H7 (cell line): Measurements from ENCODE around the gene CBX4. TPM values are rescaled to one million over a fixed set of nuclear protein-coding genes. Genes with fewer than 3 reads are reported as not detected.

Experiments
- DNase-seq: peaks from one replicate; pipeline ENCODE4 v3.0.0; 2012
- H3K27me3 ChIP-seq: 2 replicates; pipeline ENCODE4 v1.6.0; 2011; ENCODE audit warnings: mild to moderate bottlenecking, low read length; ENCODE audit not compliant: control insufficient read depth, insufficient read depth
- H3K36me3 ChIP-seq: replicated peaks from 2 replicates; pipeline ENCODE4 v1.5.1; 2011; ENCODE audit warnings: low read length; ENCODE audit not compliant: control insufficient read depth, insufficient read depth
- H3K4me3 ChIP-seq: 2 replicates; pipeline ENCODE4 v1.5.1; 2011; ENCODE audit warnings: low read depth, mild to moderate bottlenecking, control low read depth, low read length, moderate library complexity; ENCODE audit not compliant: insufficient read depth
- total RNA-seq: library from RNA; depleted of rRNA; stranded (reverse); fragments of >200 nt; shearing (Covaris generic); gene quantifications from 2 replicates; pipeline ENCODE4 v1.2.3, GENCODE V29; 2014

CBX4 gene
- total RNA-seq, 1 experiment from 2014 or later = 6.4 TPM

DNA sequence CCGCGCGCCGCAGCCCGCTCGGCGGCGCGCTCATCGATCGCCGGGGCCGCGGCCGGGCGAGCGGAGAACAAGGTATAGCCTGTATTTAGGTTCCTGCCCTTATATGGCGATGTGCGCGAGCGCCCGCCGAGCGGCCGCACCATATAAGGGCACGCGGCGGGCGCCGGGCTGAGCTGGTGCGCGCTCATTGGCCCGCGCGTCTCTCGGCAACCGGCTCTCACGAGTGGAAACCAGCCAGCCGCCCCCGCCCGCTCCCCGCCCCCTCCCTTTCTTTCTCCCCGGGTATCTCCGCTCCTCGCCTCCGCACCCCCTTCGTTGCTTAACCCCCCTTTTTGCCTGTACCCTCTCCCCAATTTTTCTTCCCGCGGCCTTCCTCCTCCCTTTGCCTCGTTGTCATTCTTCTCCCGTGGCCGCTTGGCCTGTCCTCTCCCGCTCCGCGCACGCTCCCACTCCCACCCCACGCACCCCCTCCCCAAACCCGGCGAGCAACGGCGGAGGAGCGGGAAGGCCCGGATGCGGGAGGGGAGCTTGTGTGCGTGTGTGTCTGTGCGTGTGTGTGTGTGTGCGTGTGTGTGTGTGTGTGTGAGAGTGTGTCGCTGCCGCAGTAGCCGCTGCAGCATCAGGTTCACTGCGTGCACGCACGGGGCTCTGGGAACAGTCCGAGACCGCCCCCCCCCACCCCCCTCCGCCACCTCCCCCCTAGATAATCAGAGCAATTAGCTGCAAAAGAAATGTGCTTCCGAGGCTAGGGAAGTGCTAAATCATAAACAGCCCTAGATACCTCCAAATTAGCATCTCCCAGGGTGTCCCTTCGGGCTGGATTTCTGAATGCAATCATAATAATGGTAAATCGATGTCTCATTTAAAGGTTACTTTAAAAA, 28.9 kb downstream of the CBX4 start:
- Histone ChIP-seq H3K27me3 (peaks cover 94% of the 10 kb centered on the region), H3K36me3 (no peaks in the 10 kb centered on the region), H3K4me3 (peak overlapping the region; percentile 26; the same call in 1 of the 2 replicates)
- peak; percentile 98 for DNase-seq

DNA sequence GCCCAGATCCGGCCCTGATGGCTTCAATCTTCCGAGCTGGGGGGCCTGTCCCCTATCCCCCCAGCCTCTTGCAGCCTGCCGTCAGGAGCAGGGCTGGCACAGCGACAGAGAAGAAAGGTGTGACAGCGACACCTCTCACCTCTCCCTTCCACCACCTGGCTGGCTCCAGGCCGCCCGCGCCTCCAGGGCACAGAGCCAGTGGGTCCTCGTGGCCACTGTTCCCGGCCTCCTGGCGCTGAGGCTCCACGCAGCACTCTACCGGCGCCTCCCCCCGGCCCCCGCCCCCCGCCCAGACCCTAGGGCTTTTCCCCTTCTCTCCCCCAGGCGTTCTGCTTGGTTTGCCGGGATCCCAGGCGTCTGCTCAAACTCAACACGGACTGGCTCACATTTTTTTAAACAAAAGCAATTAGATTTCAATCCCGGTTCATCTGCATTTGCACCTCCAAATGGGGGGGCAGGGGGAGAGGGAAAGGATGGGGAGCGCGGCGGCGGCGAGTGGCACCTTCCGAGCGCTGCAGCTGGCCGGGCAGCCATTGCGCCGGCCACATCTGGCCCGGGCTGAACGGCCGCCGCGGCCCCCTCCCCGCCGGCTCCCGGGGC, 29.6 kb downstream of the CBX4 start:
- peaks cover 94% of the 10 kb centered on the region for H3K27me3 ChIP-seq
- peak overlapping the region; percentile 10; the same call in 1 of the 2 replicates for H3K4me3 ChIP-seq
- H3K36me3 ChIP-seq = no peaks in the 10 kb centered on the region
- peak; percentile 74 for DNase-seq

- H3K4me3 ChIP-seq = no peak overlapping the region
- peak; percentile 82 for DNase-seq
- peaks cover 94% of the 10 kb centered on the region for H3K27me3 ChIP-seq
- no peaks in the 10 kb centered on the region for H3K36me3 ChIP-seq
These were observed 30.3 kb downstream of the CBX4 start for GRCh38 chr17:79808763-79809529.

DNA sequence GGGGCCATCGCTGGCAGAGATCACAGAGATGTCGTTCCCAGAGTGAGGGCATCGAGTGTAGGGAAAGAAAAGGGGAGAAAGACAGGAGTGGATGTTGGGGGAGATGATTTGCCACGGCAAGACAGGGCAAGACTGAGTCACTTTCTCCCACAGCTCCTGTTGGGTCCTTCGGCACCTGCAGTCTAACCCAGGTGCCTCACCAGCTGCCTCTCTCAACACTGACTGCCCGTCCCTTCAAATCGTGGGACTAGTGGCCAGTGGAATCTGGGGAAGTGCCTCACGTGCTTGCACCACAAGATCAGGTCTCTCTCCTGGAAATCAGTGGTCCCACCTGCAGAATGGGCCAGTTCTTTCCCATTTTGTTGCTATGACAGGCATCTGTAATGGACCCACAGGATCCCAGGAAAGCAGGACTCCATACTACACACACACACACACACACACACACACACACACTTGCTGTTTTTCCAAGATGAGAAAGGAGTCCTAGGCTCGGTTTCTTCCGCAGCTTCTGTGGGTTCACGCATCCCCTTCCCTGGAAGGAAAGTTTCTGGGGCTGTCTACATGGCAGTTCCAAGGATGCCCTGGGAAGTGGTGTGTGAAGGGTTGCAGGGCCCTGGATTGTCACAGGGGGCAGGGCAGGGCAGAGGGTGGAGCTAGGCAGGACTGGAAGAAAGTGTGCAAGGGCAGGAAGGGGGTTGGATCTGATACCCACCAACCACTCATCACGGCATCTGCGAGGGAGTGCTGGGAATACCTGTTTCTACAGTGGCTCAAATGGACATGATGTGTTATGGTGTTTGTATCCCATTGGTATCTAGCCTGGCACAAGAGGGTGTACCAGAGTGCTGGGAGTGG, 32.1 kb downstream of the CBX4 start:
- no peak overlapping the region for H3K4me3 ChIP-seq
- no peaks in the 10 kb centered on the region for H3K36me3 ChIP-seq
- no peak for DNase-seq
- H3K27me3 ChIP-seq = peaks cover 96% of the 10 kb centered on the region

DNA sequence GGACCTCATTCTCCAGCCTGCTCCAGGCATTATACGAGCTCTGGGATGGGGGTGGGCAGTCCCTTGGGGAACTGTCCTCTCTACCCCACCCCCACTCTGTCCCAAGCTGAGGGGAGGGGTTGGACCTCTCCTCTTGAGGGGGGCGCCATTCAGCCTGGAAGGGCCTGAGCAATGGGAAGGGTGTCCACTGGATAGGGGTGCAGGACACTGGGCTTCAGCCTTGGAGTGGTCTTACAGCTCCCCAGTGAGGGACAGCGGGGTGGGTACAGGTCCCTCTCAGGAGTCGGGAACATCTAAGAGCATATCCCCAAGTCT, 32.8 kb downstream of the CBX4 start:
- DNase-seq = no peak
- peaks cover 96% of the 10 kb centered on the region for H3K27me3 ChIP-seq
- no peaks in the 10 kb centered on the region for H3K36me3 ChIP-seq
- H3K4me3 ChIP-seq = no peak overlapping the region

- Histone ChIP-seq H3K4me3 (no peak overlapping the region), H3K36me3 (no peaks in the 10 kb centered on the region), H3K27me3 (peaks cover 98% of the 10 kb centered on the region)
- DNase-seq = no peak
These were observed 34.2 kb downstream of the CBX4 start for GRCh38 chr17:79804856-79805696.

GRCh38 chr17:79803997-79804855, 35.0 kb downstream of the CBX4 start:
- peaks cover 100% of the 10 kb centered on the region for H3K27me3 ChIP-seq
- peak; percentile 73 for DNase-seq
- H3K36me3 ChIP-seq = no peaks in the 10 kb centered on the region
- H3K4me3 ChIP-seq = no peak overlapping the region

- peak; percentile 60 for DNase-seq
- Histone ChIP-seq H3K36me3 (no peaks in the 10 kb centered on the region), H3K27me3 (peaks cover 100% of the 10 kb centered on the region), H3K4me3 (no peak overlapping the region)
These were observed 35.7 kb downstream of the CBX4 start for GRCh38 chr17:79803421-79803996.

- DNase-seq = peak; percentile 73
- Histone ChIP-seq H3K4me3 (no peak overlapping the region), H3K27me3 (peaks cover 100% of the 10 kb centered on the region)
These were observed 36.4 kb downstream of the CBX4 start for GRCh38 chr17:79802736-79803420.

DNA sequence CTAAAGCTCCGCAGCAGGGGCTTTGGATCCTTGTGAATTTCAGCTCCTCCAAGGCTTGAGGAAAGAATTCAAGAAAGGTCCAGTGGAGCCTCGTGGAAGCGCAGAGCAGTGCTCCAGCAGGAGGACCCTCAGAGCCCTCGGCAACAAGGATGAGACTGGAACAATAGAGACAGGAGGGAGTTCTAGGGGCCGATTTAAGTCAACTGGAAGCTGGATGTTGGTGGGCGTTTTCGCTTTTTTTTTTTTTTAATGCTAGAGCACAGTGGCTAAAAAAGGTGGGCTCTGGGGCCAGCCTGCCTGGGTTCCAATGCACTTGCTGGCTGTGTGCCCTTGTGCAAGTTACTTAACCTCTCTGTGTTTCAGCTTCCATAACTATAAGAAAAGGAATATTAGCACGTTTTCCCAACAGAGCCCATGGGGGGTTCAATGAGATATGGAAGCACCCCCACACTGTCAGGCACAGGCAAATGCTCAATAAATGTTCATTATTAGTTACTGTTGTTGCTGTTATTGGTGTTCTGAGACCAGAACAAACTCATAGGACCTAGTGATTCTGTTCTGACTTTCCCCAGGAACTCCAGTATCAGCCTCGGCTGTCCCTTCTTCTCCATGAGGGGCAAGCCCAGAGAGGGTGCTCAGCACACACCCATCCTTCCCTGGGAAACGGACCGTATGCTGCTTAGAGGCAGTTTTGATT, 37.1 kb downstream of the CBX4 start:
- DNase-seq = no peak
- no peak overlapping the region for H3K4me3 ChIP-seq

More at GRCh38 chr17:79802736-79803420, 36.4 kb downstream of the CBX4 start:
- no peaks in the 10 kb centered on the region for H3K36me3 ChIP-seq

DNA sequence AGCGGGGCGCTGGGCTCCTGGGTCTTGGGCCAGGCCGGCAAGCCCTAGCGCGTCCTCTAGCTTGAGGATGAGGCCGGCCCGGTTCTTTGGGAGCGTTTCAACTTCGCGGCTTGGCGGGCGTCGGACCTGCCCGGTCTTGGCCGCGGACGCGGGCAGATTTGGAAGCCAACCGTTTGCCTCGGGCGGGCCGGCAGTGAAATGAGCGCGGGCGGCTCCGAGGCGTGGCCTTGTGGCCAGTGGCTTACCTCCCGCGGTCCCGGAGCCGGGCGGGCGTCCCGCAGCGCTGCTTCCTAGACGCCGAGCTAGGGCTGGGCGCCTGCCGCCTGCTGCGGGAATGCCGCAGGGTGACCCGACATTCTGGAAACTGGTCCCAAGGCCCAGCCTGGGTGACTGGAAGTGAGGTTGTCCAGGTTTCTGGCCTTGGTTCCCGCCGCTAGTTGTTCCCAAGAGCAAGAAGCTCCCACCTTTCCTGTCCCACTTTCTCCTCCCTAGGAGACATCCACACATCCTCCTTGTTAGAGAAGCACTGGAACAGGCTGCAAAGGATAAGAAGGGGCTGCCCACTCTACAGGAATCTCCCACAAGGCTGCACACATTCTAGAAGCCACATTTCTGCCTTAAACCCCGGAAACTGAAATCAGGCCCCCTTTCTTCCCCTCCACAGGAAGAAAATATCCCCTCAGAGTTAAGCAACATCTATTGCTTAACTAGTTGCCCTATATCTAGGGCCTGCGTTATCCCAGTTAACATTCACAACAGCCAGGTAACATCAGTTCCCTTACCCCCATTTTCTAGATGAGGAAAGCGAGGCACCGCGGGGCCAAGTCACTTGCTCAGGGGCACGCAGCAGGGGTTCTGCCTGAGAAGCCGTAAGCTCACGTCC, 37.8 kb downstream of the CBX4 start:
- peak; percentile 55 for DNase-seq
- Histone ChIP-seq H3K36me3 (no peaks in the 10 kb centered on the region), H3K4me3 (peak overlapping the region; percentile 5; the same call in 1 of the 2 replicates), H3K27me3 (peaks cover 92% of the 10 kb centered on the region)

More for the DNA sequence above, 37.1 kb downstream of the CBX4 start:
- no peaks in the 10 kb centered on the region for H3K36me3 ChIP-seq
- H3K27me3 ChIP-seq = peaks cover 96% of the 10 kb centered on the region
